ENCODE measurements around the gene RITA1.
A peak's percentile ranks its signal among the peaks of the same experiment; 100 is the strongest.

The RITA1 gene

GRCh38 chr12:113211160-113211559, 25.6 kb downstream of the RITA1 start:
- H2BK15ac ChIP-seq (ENCODE audit: low read depth, poor library complexity, severe bottlenecking): no peak overlapping the region
- no peaks in the 10 kb centered on the region for H3K36me3 ChIP-seq (ENCODE audit: control insufficient read depth in 1 of 2, insufficient read depth in 2 of 2, low read depth in 1 of 2, low read length in 2 of 2)
- H3K18ac ChIP-seq (ENCODE audit: low read depth in 1 of 2, low read length in 2 of 2): peak overlapping the region in 1 of 2 experiments; percentile 50
- no peak for DNase-seq
- no peak overlapping the region for H2BK120ac ChIP-seq (ENCODE audit: low read depth, low read length)
- H3K27ac ChIP-seq (ENCODE audit: low read length, poor library complexity, severe bottlenecking): no peak overlapping the region
- H3K4me1 ChIP-seq (ENCODE audit: control insufficient read depth, insufficient read depth, low read depth, low read length): peaks cover 2% of the 10 kb centered on the region
- no peaks in the 10 kb centered on the region for H3K27me3 ChIP-seq (ENCODE audit: control insufficient read depth in 1 of 2, insufficient read depth in 1 of 2, low read length in 2 of 2)
- no peak overlapping the region for H3K23ac ChIP-seq (ENCODE audit: low read length in 2 of 2)
- H3K4me3 ChIP-seq (ENCODE audit: insufficient read depth in 1 of 2, low read depth in 1 of 2, low read length in 2 of 2): no peak overlapping the region
- H3K4me2 ChIP-seq (ENCODE audit: low read length, poor library complexity, severe bottlenecking): no peak overlapping the region
- H3K9ac ChIP-seq (ENCODE audit: low read length): no peak overlapping the region
- no peak overlapping the region for H4K91ac ChIP-seq (ENCODE audit: low read length)
- H3K79me1 ChIP-seq (replicated peaks; ENCODE audit: low read length, poor library complexity, severe bottlenecking): no peaks in the 10 kb centered on the region
- no peak overlapping the region for H3K4ac ChIP-seq (ENCODE audit: low read depth in 1 of 2, low read length in 2 of 2)
- WGBS: 92% methylated on average over 4 of the region's 6 CpGs
- no peak overlapping the region for H4K8ac ChIP-seq (ENCODE audit: low read length)
- H2AFZ ChIP-seq (ENCODE audit: low read depth, low read length): no peak overlapping the region
- peak overlapping the region; percentile 27 for H2AK5ac ChIP-seq (ENCODE audit: low read length, severe bottlenecking)
- H2BK5ac ChIP-seq (ENCODE audit: low read depth, low read length, poor library complexity, severe bottlenecking): no peak overlapping the region
- peak overlapping the region; percentile 35 to 59 for H2BK12ac ChIP-seq (ENCODE audit: low read length in 2 of 2)
- H3K14ac ChIP-seq (ENCODE audit: low read length in 2 of 2): no peak overlapping the region
- no peaks in the 10 kb centered on the region for H3K9me3 ChIP-seq (ENCODE audit: control insufficient read depth, low read length)

GRCh38 chr12:113214895-113215400, 29.4 kb downstream of the RITA1 start:
- Histone ChIP-seq H3K23ac (ENCODE audit: low read length in 2 of 2) (no peak overlapping the region), H3K14ac (ENCODE audit: low read length in 2 of 2) (no peak overlapping the region), H3K4ac (ENCODE audit: low read depth in 1 of 2, low read length in 2 of 2) (no peak overlapping the region), H3K79me1 (replicated peaks; ENCODE audit: low read length, poor library complexity, severe bottlenecking) (no peaks in the 10 kb centered on the region), H3K18ac (ENCODE audit: low read depth in 1 of 2, low read length in 2 of 2) (peak overlapping the region in 1 of 2 experiments; percentile 12), H3K9me3 (ENCODE audit: control insufficient read depth, low read length) (no peaks in the 10 kb centered on the region), H3K36me3 (ENCODE audit: control insufficient read depth in 1 of 2, insufficient read depth in 2 of 2, low read depth in 1 of 2, low read length in 2 of 2) (no peaks in the 10 kb centered on the region), H3K4me2 (ENCODE audit: low read length, poor library complexity, severe bottlenecking) (peak overlapping the region; percentile 16), H2BK120ac (ENCODE audit: low read depth, low read length) (no peak overlapping the region), H3K27ac (ENCODE audit: low read length, poor library complexity, severe bottlenecking) (peak overlapping the region; percentile 94), H2BK12ac (ENCODE audit: low read length in 2 of 2) (peak overlapping the region in 1 of 2 experiments; percentile 63), H3K9ac (ENCODE audit: low read length) (peak overlapping the region; percentile 78), H2BK15ac (ENCODE audit: low read depth, poor library complexity, severe bottlenecking) (no peak overlapping the region), H4K91ac (ENCODE audit: low read length) (no peak overlapping the region), H3K27me3 (ENCODE audit: control insufficient read depth in 1 of 2, insufficient read depth in 1 of 2, low read length in 2 of 2) (no peaks in the 10 kb centered on the region), H2BK5ac (ENCODE audit: low read depth, low read length, poor library complexity, severe bottlenecking) (no peak overlapping the region), H3K4me1 (ENCODE audit: control insufficient read depth, insufficient read depth, low read depth, low read length) (peaks cover 10% of the 10 kb centered on the region), H2AK5ac (ENCODE audit: low read length, severe bottlenecking) (no peak overlapping the region), H3K4me3 (ENCODE audit: insufficient read depth in 1 of 2, low read depth in 1 of 2, low read length in 2 of 2) (no peak overlapping the region), H4K8ac (ENCODE audit: low read length) (peak overlapping the region; percentile 60), H2AFZ (ENCODE audit: low read depth, low read length) (no peak overlapping the region)
- no CpG with 5 or more reads among the region's 5 CpGs for WGBS
- DNase-seq: peak; percentile 99

DNA sequence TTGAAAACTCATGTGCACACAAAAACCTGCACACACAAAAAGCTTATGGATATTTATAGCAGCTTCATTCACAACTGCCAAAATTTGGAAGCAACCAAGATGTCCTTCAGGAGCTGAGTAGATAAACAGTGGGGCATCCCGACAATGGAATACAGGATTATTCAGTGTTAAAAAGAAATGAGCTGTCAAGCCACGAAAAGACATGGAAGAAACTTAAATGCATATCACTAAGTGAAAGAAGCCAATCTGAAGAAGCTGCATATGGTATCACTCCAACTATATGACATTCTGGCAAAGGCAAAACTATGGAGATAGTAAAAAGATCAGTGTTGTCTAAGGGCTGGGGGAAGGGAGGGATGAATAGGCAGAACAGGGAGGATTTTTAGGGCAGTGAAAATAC, 30.5 kb downstream of the RITA1 start:
- Histone ChIP-seq H3K9ac (ENCODE audit: low read length) (peak overlapping the region; percentile 6), H3K27me3 (ENCODE audit: control insufficient read depth in 1 of 2, insufficient read depth in 1 of 2, low read length in 2 of 2) (no peaks in the 10 kb centered on the region), H3K4me2 (ENCODE audit: low read length, poor library complexity, severe bottlenecking) (no peak overlapping the region), H3K4me3 (ENCODE audit: insufficient read depth in 1 of 2, low read depth in 1 of 2, low read length in 2 of 2) (no peak overlapping the region), H3K36me3 (ENCODE audit: control insufficient read depth in 1 of 2, insufficient read depth in 2 of 2, low read depth in 1 of 2, low read length in 2 of 2) (no peaks in the 10 kb centered on the region), H2BK5ac (ENCODE audit: low read depth, low read length, poor library complexity, severe bottlenecking) (no peak overlapping the region), H3K4me1 (ENCODE audit: control insufficient read depth, insufficient read depth, low read depth, low read length) (peaks cover 12% of the 10 kb centered on the region), H3K9me3 (ENCODE audit: control insufficient read depth, low read length) (no peaks in the 10 kb centered on the region), H3K4ac (ENCODE audit: low read depth in 1 of 2, low read length in 2 of 2) (no peak overlapping the region), H2BK12ac (ENCODE audit: low read length in 2 of 2) (peak overlapping the region in 1 of 2 experiments; percentile 49), H4K91ac (ENCODE audit: low read length) (no peak overlapping the region), H3K79me1 (replicated peaks; ENCODE audit: low read length, poor library complexity, severe bottlenecking) (no peaks in the 10 kb centered on the region), H2AK5ac (ENCODE audit: low read length, severe bottlenecking) (no peak overlapping the region), H3K14ac (ENCODE audit: low read length in 2 of 2) (no peak overlapping the region), H4K8ac (ENCODE audit: low read length) (no peak overlapping the region), H3K23ac (ENCODE audit: low read length in 2 of 2) (no peak overlapping the region), H2BK15ac (ENCODE audit: low read depth, poor library complexity, severe bottlenecking) (peak overlapping the region; percentile 30), H2AFZ (ENCODE audit: low read depth, low read length) (no peak overlapping the region), H3K27ac (ENCODE audit: low read length, poor library complexity, severe bottlenecking) (no peak overlapping the region), H3K18ac (ENCODE audit: low read depth in 1 of 2, low read length in 2 of 2) (peak overlapping the region in 1 of 2 experiments; percentile 48), H2BK120ac (ENCODE audit: low read depth, low read length) (no peak overlapping the region)
- WGBS: 73% methylated on average over 1 of the region's 2 CpGs
- no peak for DNase-seq

GRCh38 chr12:113220593-113221180, 35.2 kb downstream of the RITA1 start:
- peaks cover 12% of the 10 kb centered on the region for H3K4me1 ChIP-seq (ENCODE audit: control insufficient read depth, insufficient read depth, low read depth, low read length)
- H3K14ac ChIP-seq (ENCODE audit: low read length in 2 of 2): no peak overlapping the region
- no peak for DNase-seq
- no peaks in the 10 kb centered on the region for H3K9me3 ChIP-seq (ENCODE audit: control insufficient read depth, low read length)
- peak overlapping the region; percentile 61 to 99 for H3K4me3 ChIP-seq (ENCODE audit: insufficient read depth in 1 of 2, low read depth in 1 of 2, low read length in 2 of 2)
- no peak overlapping the region for H2BK15ac ChIP-seq (ENCODE audit: low read depth, poor library complexity, severe bottlenecking)
- H3K27me3 ChIP-seq (ENCODE audit: control insufficient read depth in 1 of 2, insufficient read depth in 1 of 2, low read length in 2 of 2): no peaks in the 10 kb centered on the region
- peak overlapping the region; percentile 5 to 71 for H3K18ac ChIP-seq (ENCODE audit: low read depth in 1 of 2, low read length in 2 of 2)
- H2AK5ac ChIP-seq (ENCODE audit: low read length, severe bottlenecking): no peak overlapping the region
- peak overlapping the region in 1 of 2 experiments; percentile 61 for H3K23ac ChIP-seq (ENCODE audit: low read length in 2 of 2)
- H3K9ac ChIP-seq (ENCODE audit: low read length): peak overlapping the region; percentile 97
- H3K4ac ChIP-seq (ENCODE audit: low read depth in 1 of 2, low read length in 2 of 2): no peak overlapping the region
- peaks cover 2% of the 10 kb centered on the region for H3K79me1 ChIP-seq (replicated peaks; ENCODE audit: low read length, poor library complexity, severe bottlenecking)
- H2AFZ ChIP-seq (ENCODE audit: low read depth, low read length): peak overlapping the region; percentile 1
- 3% methylated on average over 19 of the region's 23 CpGs for WGBS
- no peak overlapping the region for H4K91ac ChIP-seq (ENCODE audit: low read length)
- no peak overlapping the region for H2BK5ac ChIP-seq (ENCODE audit: low read depth, low read length, poor library complexity, severe bottlenecking)
- no peaks in the 10 kb centered on the region for H3K36me3 ChIP-seq (ENCODE audit: control insufficient read depth in 1 of 2, insufficient read depth in 2 of 2, low read depth in 1 of 2, low read length in 2 of 2)
- H3K27ac ChIP-seq (ENCODE audit: low read length, poor library complexity, severe bottlenecking): no peak overlapping the region
- no peak overlapping the region for H2BK120ac ChIP-seq (ENCODE audit: low read depth, low read length)
- H3K4me2 ChIP-seq (ENCODE audit: low read length, poor library complexity, severe bottlenecking): peak overlapping the region; percentile 62
- H2BK12ac ChIP-seq (ENCODE audit: low read length in 2 of 2): peak overlapping the region in 1 of 2 experiments; percentile 1
- no peak overlapping the region for H4K8ac ChIP-seq (ENCODE audit: low read length)

Measured in mesenchymal stem cell (in vitro differentiated cells and primary cell).